Liver (tissue), 9 donors: ENCODE measurements around the gene SARM1. TPM values are rescaled to one million over a fixed set of nuclear protein-coding genes. Genes with fewer than 3 reads are reported as not detected.

Experiments
- DNase-seq: peaks from one replicate; pipeline ENCODE4 v3.0.0-alpha.2; 2017; ENCODE audit warnings: low spot score
- H3K27ac ChIP-seq, 2 donors: one replicate each; pipeline ENCODE4 v1.7.0; 2013; ENCODE audit warnings: inconsistent platforms in 2 of 2, low read length in 2 of 2, control low read depth in 1 of 2, low read depth in 1 of 2, mild to moderate bottlenecking in 1 of 2
- H3K27me3 ChIP-seq, 4 donors: one replicate each; pipeline versions ENCODE4 v1.6.1 to v1.7.0; 2013; ENCODE audit warnings: low read length in 3 of 4, inconsistent platforms in 1 of 4, mild to moderate bottlenecking in 1 of 4, moderate library complexity in 1 of 4; ENCODE audit not compliant: control insufficient read depth in 4 of 4, insufficient read depth in 4 of 4
- H3K36me3 ChIP-seq, 4 donors: one replicate each; pipeline versions ENCODE4 v1.6.1 to v1.7.0; 2013; ENCODE audit warnings: low read length in 3 of 4, mild to moderate bottlenecking in 3 of 4, low read depth in 1 of 4, moderate library complexity in 1 of 4; ENCODE audit not compliant: control insufficient read depth in 4 of 4, insufficient read depth in 3 of 4
- H3K4me1 ChIP-seq, 4 donors: one replicate each; pipeline versions ENCODE4 v1.6.1 to v1.7.0; 2013; ENCODE audit warnings: low read length in 3 of 4, mild to moderate bottlenecking in 3 of 4, moderate library complexity in 1 of 4; ENCODE audit not compliant: control insufficient read depth in 4 of 4, insufficient read depth in 4 of 4
- H3K4me3 ChIP-seq, 3 donors: one replicate each; pipeline versions ENCODE4 v1.6.1 to v1.7.0; 2013; ENCODE audit warnings: low read length in 3 of 3, control low read depth in 1 of 3, low read depth in 1 of 3, mild to moderate bottlenecking in 1 of 3
- H3K9ac ChIP-seq, 2 donors: one replicate each; pipeline ENCODE4 v1.7.0; 2013; ENCODE audit warnings: low read length in 2 of 2, mild to moderate bottlenecking in 2 of 2, moderate library complexity in 2 of 2, control low read depth in 1 of 2, low read depth in 1 of 2
- H3K9me3 ChIP-seq, 4 donors: one replicate each; pipeline versions ENCODE4 v1.6.1 to v1.7.0; 2013; ENCODE audit warnings: low read length in 3 of 4; ENCODE audit not compliant: control insufficient read depth in 4 of 4
- EGR1 ChIP-seq, 2 donors: IDR thresholded peaks; 2 replicates each; pipeline ENCODE4 v1.6.1; 2016 to 2018; ENCODE audit warnings: antibody characterized with exemption in 2 of 2, low read depth in 2 of 2
- FOXA1 ChIP-seq: IDR thresholded peaks from 2 replicates; pipeline ENCODE4 v1.6.1; 2016; ENCODE audit warnings: antibody characterized with exemption
- FOXA2 ChIP-seq: IDR thresholded peaks from 2 replicates; pipeline ENCODE4 v1.6.1; 2016; ENCODE audit warnings: antibody characterized with exemption
- GABPA ChIP-seq, 2 donors: IDR thresholded peaks in 1 of 2; conservative IDR thresholded peaks in 1 of 2; 2 replicates each; pipeline ENCODE4 v1.6.1; 2016; ENCODE audit warnings: antibody characterized with exemption in 2 of 2, mild to moderate bottlenecking in 1 of 2, moderate library complexity in 1 of 2
- HNF4A ChIP-seq, 2 donors: conservative IDR thresholded peaks; 2 replicates each; pipeline ENCODE4 v1.6.1; 2016; ENCODE audit warnings: antibody characterized with exemption in 2 of 2, mild to moderate bottlenecking in 2 of 2
- HNF4G ChIP-seq: IDR thresholded peaks from 2 replicates; pipeline ENCODE4 v1.6.1; 2016; ENCODE audit warnings: antibody characterized with exemption
- JUND ChIP-seq, 2 donors: IDR thresholded peaks; 2 replicates each; pipeline ENCODE4 v1.6.1; 2016; ENCODE audit warnings: antibody characterized with exemption in 2 of 2
- NR2F2 ChIP-seq: IDR thresholded peaks from 2 replicates; pipeline ENCODE4 v1.6.1; 2016; ENCODE audit warnings: antibody characterized with exemption
- RAD21 ChIP-seq, 2 donors: IDR thresholded peaks; 2 replicates each; pipeline ENCODE4 v1.6.1; 2016; ENCODE audit warnings: antibody characterized with exemption in 2 of 2, mild to moderate bottlenecking in 2 of 2
- RXRA ChIP-seq, 2 donors: IDR thresholded peaks; 2 replicates each; pipeline ENCODE4 v1.6.1; 2017 to 2018; ENCODE audit warnings: antibody characterized with exemption in 2 of 2, mild to moderate bottlenecking in 1 of 2
- SP1 ChIP-seq: IDR thresholded peaks from 2 replicates; pipeline ENCODE4 v1.6.1; 2018; ENCODE audit warnings: antibody characterized with exemption, mild to moderate bottlenecking
- TAF1 ChIP-seq: conservative IDR thresholded peaks from 2 replicates; pipeline ENCODE4 v1.6.1; 2016; ENCODE audit warnings: antibody characterized with exemption, mild to moderate bottlenecking
- YY1 ChIP-seq: IDR thresholded peaks from 2 replicates; pipeline ENCODE4 v1.6.1; 2016; ENCODE audit warnings: antibody characterized with exemption, mild to moderate bottlenecking
- WGBS: extraction: QIAGEN DNeasy Blood & Tissue Kit; methylation state at CpG from one replicate; pipeline ENCODE4 v1.1.7; 2013; 5-methylcytosine and 5-hydroxymethylcytosine counted together
- polyA plus RNA-seq, 2 donors: library from polyadenylated mRNA; stranded (reverse) in 1 of 2; unstranded in 1 of 2; fragments of 200-250 nt in 1 of 2; fragments of >200 nt in 1 of 2; fragmentation: Nextera tagmentation in 1 of 2; extraction: Ambion mirVana in 1 of 2; gene quantifications; one replicate each; pipeline versions ENCODE4 v1.2.1 to v1.2.3, GENCODE V29; 2013 to 2015
- total RNA-seq, 2 donors: library from RNA; depleted of rRNA; stranded (reverse); fragments of >200 nt; gene quantifications; one replicate each; pipeline ENCODE4 v1.2.3, GENCODE V29; 2014
- TF ChIP-seq, protein P1 (sequence below): IDR thresholded peaks from 2 replicates; pipeline ENCODE4 v1.6.1; 2016; ENCODE audit warnings: antibody characterized with exemption
- TF ChIP-seq, protein P2 (sequence below): fragments of 150-350 bp; IDR thresholded peaks from 2 replicates; pipeline ENCODE4 v1.5.1; 2017; ENCODE audit warnings: improper control_type of control experiment, low read depth, low read length; ENCODE audit not compliant: missing input control
- TF ChIP-seq, protein P3 (sequence below): IDR thresholded peaks from 2 replicates; pipeline ENCODE4 v1.6.1; 2016; ENCODE audit warnings: antibody characterized with exemption
- TF ChIP-seq, protein P4 (sequence below): IDR thresholded peaks from 2 replicates; pipeline ENCODE4 v1.6.1; 2016; ENCODE audit warnings: antibody characterized with exemption
- TF ChIP-seq, protein P5 (sequence below): IDR thresholded peaks from 2 replicates; pipeline ENCODE4 v1.6.1; 2016; ENCODE audit warnings: antibody characterized with exemption, mild to moderate bottlenecking
- donor health status: healthy.
- donor health status: healthy.
- donor health status: healthy.
- donor health status: healthy.
- donor health status: healthy.

The SARM1 gene
- total and polyA plus RNA-seq, 4 donors = 2.4 to 5.4 (median 5.1) TPM

DNA sequence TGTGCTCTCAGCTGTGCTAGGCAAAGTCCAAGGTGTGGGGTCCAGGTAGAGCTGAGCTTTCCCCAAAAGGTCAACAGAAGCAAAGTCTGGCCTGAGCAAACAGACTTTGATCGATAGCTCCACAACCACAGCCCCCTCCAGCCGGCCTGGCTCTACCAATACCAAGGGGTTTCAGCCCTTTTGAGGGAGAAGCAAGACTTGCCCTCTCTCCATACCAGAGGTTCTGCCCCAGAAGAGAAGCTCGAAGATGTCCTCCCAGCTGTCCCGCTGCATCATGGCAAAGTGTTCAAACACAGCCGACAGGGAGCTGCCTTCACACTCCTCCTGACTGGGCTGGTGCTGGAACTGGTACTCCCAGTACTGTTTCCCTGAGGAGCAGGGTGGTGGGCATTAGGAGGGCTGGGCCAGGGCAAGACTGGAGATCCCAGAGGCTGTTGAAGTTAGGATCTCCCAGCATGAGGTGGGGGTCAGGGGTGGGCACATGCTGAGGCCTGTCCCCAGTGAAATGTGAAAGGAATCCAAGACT, 3.1 kb upstream of the SARM1 start:
- Histone ChIP-seq H3K9ac (peak overlapping the region; percentile 82 to 93), H3K9me3 (no peaks in the 10 kb centered on the region), H3K27me3 (no peaks in the 10 kb centered on the region), H3K36me3 (peaks cover 3 to 12% (median 8%) of the 10 kb centered on the region in 4 donors), H3K27ac (peak overlapping the region; percentile 75 to 77), H3K4me3 (peak overlapping the region; percentile 68 to 93 (median 72)), H3K4me1 (peaks cover 4 to 57% (median 36%) of the 10 kb centered on the region in 4 donors)
- 31% methylated on average over 5 of the region's 5 CpGs for WGBS
- TF ChIP-seq HNF4G (peak; percentile 99), GABPA (IDR thresholded peaks at IDR 0.05 in 1 of 2, conservative IDR thresholded peaks at IDR 0.05 in 1 of 2) (peak in 1 of 2 donors; percentile 62), NR2F2 (peak; percentile 91), FOXA2 (peak; percentile 82), HNF4A (conservative IDR thresholded peaks at IDR 0.05) (peak; percentile 99), RAD21 (IDR thresholded peaks at IDR 0.05) (peak in 1 of 2 donors; percentile 32), JUND (IDR thresholded peaks at IDR 0.05) (peak; percentile 45 to 82), EGR1 (IDR thresholded peaks at IDR 0.05; ENCODE audit: low read depth in 2 of 2) (peak; percentile 22 to 26), YY1 (peak; percentile 65), TAF1 (peak; percentile 90), RXRA (IDR thresholded peaks at IDR 0.05) (peak; percentile 89 to 92), FOXA1 (peak; percentile 84), SP1 (peak; percentile 94)
- TF ChIP-seq, protein P1, sequence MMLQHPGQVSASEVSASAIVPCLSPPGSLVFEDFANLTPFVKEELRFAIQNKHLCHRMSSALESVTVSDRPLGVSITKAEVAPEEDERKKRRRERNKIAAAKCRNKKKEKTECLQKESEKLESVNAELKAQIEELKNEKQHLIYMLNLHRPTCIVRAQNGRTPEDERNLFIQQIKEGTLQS = peak; percentile 25
- TF ChIP-seq, protein P2, sequence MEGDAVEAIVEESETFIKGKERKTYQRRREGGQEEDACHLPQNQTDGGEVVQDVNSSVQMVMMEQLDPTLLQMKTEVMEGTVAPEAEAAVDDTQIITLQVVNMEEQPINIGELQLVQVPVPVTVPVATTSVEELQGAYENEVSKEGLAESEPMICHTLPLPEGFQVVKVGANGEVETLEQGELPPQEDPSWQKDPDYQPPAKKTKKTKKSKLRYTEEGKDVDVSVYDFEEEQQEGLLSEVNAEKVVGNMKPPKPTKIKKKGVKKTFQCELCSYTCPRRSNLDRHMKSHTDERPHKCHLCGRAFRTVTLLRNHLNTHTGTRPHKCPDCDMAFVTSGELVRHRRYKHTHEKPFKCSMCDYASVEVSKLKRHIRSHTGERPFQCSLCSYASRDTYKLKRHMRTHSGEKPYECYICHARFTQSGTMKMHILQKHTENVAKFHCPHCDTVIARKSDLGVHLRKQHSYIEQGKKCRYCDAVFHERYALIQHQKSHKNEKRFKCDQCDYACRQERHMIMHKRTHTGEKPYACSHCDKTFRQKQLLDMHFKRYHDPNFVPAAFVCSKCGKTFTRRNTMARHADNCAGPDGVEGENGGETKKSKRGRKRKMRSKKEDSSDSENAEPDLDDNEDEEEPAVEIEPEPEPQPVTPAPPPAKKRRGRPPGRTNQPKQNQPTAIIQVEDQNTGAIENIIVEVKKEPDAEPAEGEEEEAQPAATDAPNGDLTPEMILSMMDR = no peak
- TF ChIP-seq, protein P3, sequence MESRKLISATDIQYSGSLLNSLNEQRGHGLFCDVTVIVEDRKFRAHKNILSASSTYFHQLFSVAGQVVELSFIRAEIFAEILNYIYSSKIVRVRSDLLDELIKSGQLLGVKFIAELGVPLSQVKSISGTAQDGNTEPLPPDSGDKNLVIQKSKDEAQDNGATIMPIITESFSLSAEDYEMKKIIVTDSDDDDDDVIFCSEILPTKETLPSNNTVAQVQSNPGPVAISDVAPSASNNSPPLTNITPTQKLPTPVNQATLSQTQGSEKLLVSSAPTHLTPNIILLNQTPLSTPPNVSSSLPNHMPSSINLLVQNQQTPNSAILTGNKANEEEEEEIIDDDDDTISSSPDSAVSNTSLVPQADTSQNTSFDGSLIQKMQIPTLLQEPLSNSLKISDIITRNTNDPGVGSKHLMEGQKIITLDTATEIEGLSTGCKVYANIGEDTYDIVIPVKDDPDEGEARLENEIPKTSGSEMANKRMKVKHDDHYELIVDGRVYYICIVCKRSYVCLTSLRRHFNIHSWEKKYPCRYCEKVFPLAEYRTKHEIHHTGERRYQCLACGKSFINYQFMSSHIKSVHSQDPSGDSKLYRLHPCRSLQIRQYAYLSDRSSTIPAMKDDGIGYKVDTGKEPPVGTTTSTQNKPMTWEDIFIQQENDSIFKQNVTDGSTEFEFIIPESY = peak; percentile 80
- TF ChIP-seq, protein P4, sequence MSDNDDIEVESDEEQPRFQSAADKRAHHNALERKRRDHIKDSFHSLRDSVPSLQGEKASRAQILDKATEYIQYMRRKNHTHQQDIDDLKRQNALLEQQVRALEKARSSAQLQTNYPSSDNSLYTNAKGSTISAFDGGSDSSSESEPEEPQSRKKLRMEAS = peak; percentile 69
- TF ChIP-seq, protein P5, sequence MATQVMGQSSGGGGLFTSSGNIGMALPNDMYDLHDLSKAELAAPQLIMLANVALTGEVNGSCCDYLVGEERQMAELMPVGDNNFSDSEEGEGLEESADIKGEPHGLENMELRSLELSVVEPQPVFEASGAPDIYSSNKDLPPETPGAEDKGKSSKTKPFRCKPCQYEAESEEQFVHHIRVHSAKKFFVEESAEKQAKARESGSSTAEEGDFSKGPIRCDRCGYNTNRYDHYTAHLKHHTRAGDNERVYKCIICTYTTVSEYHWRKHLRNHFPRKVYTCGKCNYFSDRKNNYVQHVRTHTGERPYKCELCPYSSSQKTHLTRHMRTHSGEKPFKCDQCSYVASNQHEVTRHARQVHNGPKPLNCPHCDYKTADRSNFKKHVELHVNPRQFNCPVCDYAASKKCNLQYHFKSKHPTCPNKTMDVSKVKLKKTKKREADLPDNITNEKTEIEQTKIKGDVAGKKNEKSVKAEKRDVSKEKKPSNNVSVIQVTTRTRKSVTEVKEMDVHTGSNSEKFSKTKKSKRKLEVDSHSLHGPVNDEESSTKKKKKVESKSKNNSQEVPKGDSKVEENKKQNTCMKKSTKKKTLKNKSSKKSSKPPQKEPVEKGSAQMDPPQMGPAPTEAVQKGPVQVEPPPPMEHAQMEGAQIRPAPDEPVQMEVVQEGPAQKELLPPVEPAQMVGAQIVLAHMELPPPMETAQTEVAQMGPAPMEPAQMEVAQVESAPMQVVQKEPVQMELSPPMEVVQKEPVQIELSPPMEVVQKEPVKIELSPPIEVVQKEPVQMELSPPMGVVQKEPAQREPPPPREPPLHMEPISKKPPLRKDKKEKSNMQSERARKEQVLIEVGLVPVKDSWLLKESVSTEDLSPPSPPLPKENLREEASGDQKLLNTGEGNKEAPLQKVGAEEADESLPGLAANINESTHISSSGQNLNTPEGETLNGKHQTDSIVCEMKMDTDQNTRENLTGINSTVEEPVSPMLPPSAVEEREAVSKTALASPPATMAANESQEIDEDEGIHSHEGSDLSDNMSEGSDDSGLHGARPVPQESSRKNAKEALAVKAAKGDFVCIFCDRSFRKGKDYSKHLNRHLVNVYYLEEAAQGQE = peak; percentile 79
- DNase-seq = no peak
